SK-N-SH (cell line): Measurements from ENCODE around the gene OR13J1. TPM values are rescaled to one million over a fixed set of nuclear protein-coding genes. Genes with fewer than 3 reads are reported as not detected.

ENCODE experiments used
- CTCF ChIA-PET: fragments of 300-600, 350-600 bp; formaldehyde crosslinking; extraction: SDS; loops from one replicate; lab custom pipeline; 2021; lab: Yijun Ruan, JAX
- POLR2A ChIA-PET: fragments of 350-600 bp; sonication (Branson Sonifier 250); formaldehyde crosslinking; extraction: SDS; loops from one replicate; lab custom pipeline; 2020; ENCODE audit warnings: antibody characterized with exemption, inconsistent platforms; lab: Yijun Ruan, JAX
- DNase-seq: peaks from one replicate; pipeline ENCODE4 v3.0.0; 2012
- H2AFZ ChIP-seq: fragments of 200-600 bp; sonication (generic); 2 replicates; pipeline ENCODE4 v1.8.1; 2016; ENCODE audit warnings: antibody characterized with exemption, mild to moderate bottlenecking, low read depth
- H3F3A ChIP-seq: fragments of 200-600 bp; sonication (generic); replicated peaks from 2 replicates; pipeline ENCODE3; 2016; ENCODE audit warnings: antibody characterized with exemption, mild to moderate bottlenecking; ENCODE audit not compliant: insufficient read depth
- H3K27ac ChIP-seq, 2 experiments: fragments of 200-500 bp in 1 of 2; fragments of 200-600 bp in 1 of 2; sonication (Bioruptor generic) in 1 of 2; sonication (generic), shearing (Covaris generic) in 1 of 2; 2 replicates each; pipeline versions ENCODE4 v1.5.1 to v1.6.1; 2014 to 2016; ENCODE audit warnings: low read depth in 2 of 2, inconsistent platforms in 1 of 2, low read length in 1 of 2, mild to moderate bottlenecking in 1 of 2, mixed read lengths in 1 of 2
- H3K27me3 ChIP-seq: fragments of 200-600 bp; sonication (generic), shearing (Covaris generic); 2 replicates; pipeline ENCODE4 v1.6.1; 2016; ENCODE audit warnings: mixed run types; ENCODE audit not compliant: insufficient read depth
- H3K36me3 ChIP-seq, 2 experiments: fragments of 200-500 bp in 1 of 2; fragments of 200-600 bp in 1 of 2; sonication (Bioruptor generic) in 1 of 2; sonication (generic) in 1 of 2; replicated peaks in 1 of 2; 2 replicates each; pipeline versions ENCODE3 to v1.5.1; 2014 to 2016; ENCODE audit warnings: low read length in 1 of 2, mild to moderate bottlenecking in 1 of 2; ENCODE audit not compliant: insufficient read depth in 2 of 2, control insufficient read depth in 1 of 2
- H3K4me1 ChIP-seq, 2 experiments: fragments of 200-500 bp in 1 of 2; fragments of 200-600 bp in 1 of 2; sonication (Bioruptor generic) in 1 of 2; sonication (generic), shearing (Covaris generic) in 1 of 2; 2 replicates each; pipeline versions ENCODE4 v1.5.1 to v1.6.1; 2014 to 2016; ENCODE audit warnings: low read depth in 1 of 2, low read length in 1 of 2, mixed run types in 1 of 2; ENCODE audit not compliant: insufficient read depth in 2 of 2, control insufficient read depth in 1 of 2
- H3K4me2 ChIP-seq: fragments of 200-600 bp; sonication (generic), shearing (Covaris generic); 2 replicates; pipeline ENCODE4 v1.6.1; 2017; ENCODE audit warnings: mixed run types
- H3K4me3 ChIP-seq, 2 experiments: fragments of 200-500 bp in 1 of 2; fragments of 200-600 bp in 1 of 2; sonication (Bioruptor generic) in 1 of 2; sonication (generic), shearing (Covaris generic) in 1 of 2; 2 replicates each; pipeline versions ENCODE4 v1.5.1 to v1.8.1; 2014 to 2016; ENCODE audit warnings: low read depth in 2 of 2, inconsistent platforms in 1 of 2, low read length in 1 of 2, mild to moderate bottlenecking in 1 of 2, mixed read lengths in 1 of 2, moderate library complexity in 1 of 2
- H3K79me2 ChIP-seq: fragments of 200-600 bp; sonication (generic); 2 replicates; pipeline ENCODE4 v1.8.1; 2017; ENCODE audit warnings: mild to moderate bottlenecking; ENCODE audit not compliant: insufficient read depth
- H3K9ac ChIP-seq: fragments of 200-600 bp; sonication (generic); 2 replicates; pipeline ENCODE4 v1.6.1; 2017; ENCODE audit warnings: mixed run types
- H3K9me2 ChIP-seq: fragments of 200-600 bp; sonication (generic); 2 replicates; pipeline ENCODE4 v1.6.1; 2017; ENCODE audit warnings: mixed run types
- H3K9me3 ChIP-seq: fragments of 200-600 bp; sonication (generic); 2 replicates; pipeline ENCODE4 v1.6.1; 2017; ENCODE audit warnings: mixed run types, mild to moderate bottlenecking, moderate library complexity
- H4K20me1 ChIP-seq: fragments of 200-600 bp; sonication (generic); 2 replicates; pipeline ENCODE4 v1.6.1; 2017; ENCODE audit warnings: mild to moderate bottlenecking, mixed run types; ENCODE audit not compliant: insufficient read depth
- CTCF ChIP-seq: fragments of 200-600 bp; sonication (generic); IDR thresholded peaks from 2 replicates; pipeline ENCODE4 v1.6.1; 2017; ENCODE audit warnings: antibody characterized with exemption, mild to moderate bottlenecking, moderate library complexity
- ELF1 ChIP-seq: IDR thresholded peaks from 2 replicates; pipeline ENCODE4 v1.4.0; 2012
- FOSL2 ChIP-seq: IDR thresholded peaks from 2 replicates; pipeline ENCODE4 v1.4.0; 2012; ENCODE audit warnings: low read depth, mild to moderate bottlenecking, moderate library complexity, borderline replicate concordance
- FOXM1 ChIP-seq: IDR thresholded peaks from 2 replicates; pipeline ENCODE4 v1.4.0; 2012; ENCODE audit warnings: low read depth, mild to moderate bottlenecking
- GABPA ChIP-seq: IDR thresholded peaks from 2 replicates; pipeline ENCODE4 v1.4.0; 2012; ENCODE audit warnings: low read depth, mild to moderate bottlenecking
- IRF3 ChIP-seq: fragments of 150-350 bp; IDR thresholded peaks from 2 replicates; pipeline ENCODE4 v1.6.1; 2016; ENCODE audit warnings: mild to moderate bottlenecking, low read depth, low read length
- JUND ChIP-seq: IDR thresholded peaks from 2 replicates; pipeline ENCODE4 v1.4.0; 2012
- MXI1 ChIP-seq: IDR thresholded peaks from 2 replicates; pipeline ENCODE4 v1.6.1; 2012; ENCODE audit warnings: mild to moderate bottlenecking, low read depth, low read length, improper control_type of control experiment
- NFIC ChIP-seq: IDR thresholded peaks from 2 replicates; pipeline ENCODE4 v1.4.0; 2012; ENCODE audit warnings: borderline replicate concordance
- NRF1 ChIP-seq: IDR thresholded peaks from 2 replicates; pipeline ENCODE4 v1.6.1; 2012; ENCODE audit warnings: low read depth, mild to moderate bottlenecking, low read length
- RCOR1 ChIP-seq: fragments of 150-350 bp; IDR thresholded peaks from 2 replicates; pipeline ENCODE4 v1.6.1; 2017; ENCODE audit warnings: antibody characterized with exemption, low read length
- RXRA ChIP-seq: IDR thresholded peaks from 2 replicates; pipeline ENCODE4 v1.4.0; 2012; ENCODE audit warnings: low read depth, mild to moderate bottlenecking, borderline replicate concordance
- SIN3A ChIP-seq: IDR thresholded peaks from 2 replicates; pipeline ENCODE4 v1.6.1; 2012; ENCODE audit warnings: low read depth, mild to moderate bottlenecking, low read length, moderate library complexity, borderline replicate concordance
- SMC3 ChIP-seq: IDR thresholded peaks from 2 replicates; pipeline ENCODE4 v1.6.1; 2012; ENCODE audit warnings: low read depth, low read length, improper control_type of control experiment
- WGBS: methylation state at CpG from one replicate; pipeline ENCODE4 v1.1.6; 2017; ENCODE audit warnings: low lambda C conversion rate; 5-methylcytosine and 5-hydroxymethylcytosine counted together
- polyA plus RNA-seq, 3 experiments: library from polyadenylated mRNA; depleted of rRNA; stranded (reverse); fragments of >200 nt; gene quantifications; 2 replicates each; pipeline ENCODE4 v1.2.3, GENCODE V29; 2012
- TF ChIP-seq, protein P1 (sequence below): fragments of 150-350 bp; IDR thresholded peaks from 2 replicates; pipeline ENCODE4 v1.6.1; 2017; ENCODE audit warnings: antibody characterized with exemption, low read length, low read depth, borderline replicate concordance
- TF ChIP-seq, protein P2 (sequence below): IDR thresholded peaks from 2 replicates; pipeline ENCODE4 v1.4.0; 2012; ENCODE audit warnings: low read depth, borderline replicate concordance

The OR13J1 gene
- polyA plus RNA-seq, 1 of the 3 experiments (the other 2 are of a cell fraction): not detected

- no peak for TF ChIP-seq SIN3A
- no peak for TF ChIP-seq SMC3
- TF ChIP-seq JUND: no peak
These were observed 39.1 kb upstream of the OR13J1 start, which contains the start of gene SPAAR (continued) for GRCh38 chr9:35909274-35909673.

DNA sequence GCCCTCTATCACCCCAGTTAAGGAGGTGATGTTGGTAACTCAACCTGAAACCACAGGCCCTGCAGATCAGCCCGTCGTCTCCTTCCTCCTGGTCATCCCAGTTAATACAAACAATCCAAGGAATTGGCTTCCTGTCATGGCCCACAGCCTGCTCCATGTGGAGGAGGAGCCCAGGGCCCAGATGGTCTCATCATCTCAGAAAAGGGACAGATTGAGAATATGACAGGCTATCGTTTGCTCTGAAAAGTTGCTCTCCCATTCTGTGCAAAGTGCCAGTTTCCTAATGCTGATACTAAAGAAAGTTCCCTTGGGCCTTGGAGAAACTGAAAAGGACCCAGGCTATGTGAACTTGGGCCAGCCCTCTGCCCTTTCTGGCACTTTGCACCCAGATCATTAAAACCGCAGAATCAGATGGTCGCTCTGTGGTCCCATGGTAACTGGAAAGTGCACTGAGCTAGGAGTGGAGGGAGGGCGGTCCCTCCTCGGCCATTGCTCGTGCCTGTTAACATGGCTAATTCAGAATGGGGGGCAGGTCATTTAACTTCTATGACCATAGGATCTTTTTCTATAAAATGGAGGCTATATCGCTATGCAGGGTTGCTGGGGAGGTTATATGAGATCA is 38.4 kb upstream of the OR13J1 start:
- H3F3A ChIP-seq: peaks cover 37% of the 10 kb centered on the region
- H3K9ac ChIP-seq: peak overlapping the region; percentile 68; the same call in 1 of the 2 replicates
- no peaks in the 10 kb centered on the region for H3K36me3 ChIP-seq
- no peak for DNase-seq
- H3K4me3 ChIP-seq: no peak overlapping the region
- no peaks in the 10 kb centered on the region; the same call in 1 of the 2 replicates for H3K79me2 ChIP-seq
- CTCF ChIA-PET: interaction anchor here (1.0 to 2.3 kb wide), 4 partner anchors 11 to 115 kb away, joined by 3 to 10 read pairs (median 4); no protein-coding TSS in a partner anchor
- 78% methylated on average over 8 of the region's 9 CpGs for WGBS
- peak overlapping the region; percentile 47; the same call in 1 of the 2 replicates for H2AFZ ChIP-seq
- H3K27ac ChIP-seq: peak overlapping the region; percentile 89 to 98
- H4K20me1 ChIP-seq: no peaks in the 10 kb centered on the region
- H3K9me2 ChIP-seq: no peaks in the 10 kb centered on the region
- no peaks in the 10 kb centered on the region for H3K9me3 ChIP-seq
- POLR2A ChIA-PET: no interaction called here
- TF ChIP-seq FOSL2 (no peak), GABPA (peak; percentile 10; the same call in 1 of the 2 replicates)
- TF ChIP-seq, all 33 proteins: peak for 1
- peak overlapping the region; percentile 50; the same call in 1 of the 2 replicates for H3K4me2 ChIP-seq
- no peaks in the 10 kb centered on the region for H3K27me3 ChIP-seq
- peaks cover 38 to 46% of the 10 kb centered on the region in 2 experiments; a peak in 3 of 4 replicates for H3K4me1 ChIP-seq

DNA sequence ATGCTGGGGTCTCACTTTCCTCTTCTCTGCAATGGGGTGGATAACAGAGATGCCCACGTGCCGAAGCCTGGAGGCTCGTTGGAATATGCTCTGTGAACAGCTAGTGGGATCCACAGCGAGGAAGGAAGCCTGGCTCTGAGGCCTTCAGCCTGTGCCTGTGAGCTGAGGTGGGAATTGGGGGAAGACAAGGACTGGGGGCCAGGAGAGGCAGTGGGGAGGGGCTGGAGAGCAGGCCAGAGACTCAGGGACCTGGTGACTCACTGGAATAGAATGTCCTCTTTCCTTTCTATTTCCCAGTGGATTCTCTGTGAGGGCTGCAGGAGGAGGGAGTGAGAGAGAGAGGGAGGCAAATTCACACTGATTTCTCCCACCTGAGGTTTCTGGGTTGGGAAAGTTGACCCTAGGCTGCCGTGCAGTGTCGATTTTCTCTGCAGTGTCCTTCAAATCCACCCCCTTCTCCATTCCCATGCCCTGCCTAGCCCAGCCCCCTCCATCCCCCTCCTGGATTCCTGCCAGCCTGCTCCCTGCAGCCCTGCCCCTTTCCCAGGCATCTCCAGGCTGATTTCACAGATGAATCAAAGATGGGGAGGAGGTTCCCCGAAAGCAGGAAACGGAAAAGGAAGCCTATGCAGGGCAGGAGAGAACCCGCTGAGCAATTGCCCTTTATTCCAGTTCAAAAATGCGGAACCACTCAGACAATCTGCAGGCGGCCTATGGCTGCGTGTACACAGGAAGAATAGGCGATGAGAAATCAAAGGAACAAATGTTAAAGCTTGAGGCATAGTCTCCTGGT is 37.7 kb upstream of the OR13J1 start:
- POLR2A ChIA-PET: no interaction called here
- DNase-seq: peak; percentile 86
- no peaks in the 10 kb centered on the region for H3K9me3 ChIP-seq
- peak overlapping the region; percentile 89 to 98 for H3K27ac ChIP-seq
- no peaks in the 10 kb centered on the region for H4K20me1 ChIP-seq
- peaks cover 37% of the 10 kb centered on the region for H3F3A ChIP-seq
- 40% methylated on average over 13 of the region's 13 CpGs for WGBS
- peak overlapping the region; percentile 47; the same call in 1 of the 2 replicates for H2AFZ ChIP-seq
- H3K4me2 ChIP-seq: peak overlapping the region; percentile 50
- H3K9ac ChIP-seq: peak overlapping the region; percentile 68
- H3K4me1 ChIP-seq: peaks cover 38 to 46% of the 10 kb centered on the region in 2 experiments; a peak in 3 of 4 replicates
- CTCF ChIA-PET: interaction anchor here (1.0 to 7.0 kb wide), 6 partner anchors 11 to 116 kb away, joined by 3 to 94 read pairs (median 4); no protein-coding TSS in a partner anchor
- no peaks in the 10 kb centered on the region for H3K36me3 ChIP-seq
- no peaks in the 10 kb centered on the region for H3K27me3 ChIP-seq
- H3K79me2 ChIP-seq: no peaks in the 10 kb centered on the region; the same call in 1 of the 2 replicates
- H3K4me3 ChIP-seq: no peak overlapping the region
- no peaks in the 10 kb centered on the region for H3K9me2 ChIP-seq
- TF ChIP-seq FOSL2 (peak; percentile 79), MXI1 (no peak), NRF1 (no peak), FOXM1 (no peak), RCOR1 (no peak), ELF1 (peak; percentile 59; the same call in 1 of the 2 replicates), IRF3 (no peak), GABPA (peak; percentile 71), NFIC (peak; percentile 82), RXRA (no peak; the same call in 1 of the 2 replicates), CTCF (no peak)
- TF ChIP-seq, protein P1, sequence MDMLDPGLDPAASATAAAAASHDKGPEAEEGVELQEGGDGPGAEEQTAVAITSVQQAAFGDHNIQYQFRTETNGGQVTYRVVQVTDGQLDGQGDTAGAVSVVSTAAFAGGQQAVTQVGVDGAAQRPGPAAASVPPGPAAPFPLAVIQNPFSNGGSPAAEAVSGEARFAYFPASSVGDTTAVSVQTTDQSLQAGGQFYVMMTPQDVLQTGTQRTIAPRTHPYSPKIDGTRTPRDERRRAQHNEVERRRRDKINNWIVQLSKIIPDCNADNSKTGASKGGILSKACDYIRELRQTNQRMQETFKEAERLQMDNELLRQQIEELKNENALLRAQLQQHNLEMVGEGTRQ: no peak
- TF ChIP-seq, protein P2, sequence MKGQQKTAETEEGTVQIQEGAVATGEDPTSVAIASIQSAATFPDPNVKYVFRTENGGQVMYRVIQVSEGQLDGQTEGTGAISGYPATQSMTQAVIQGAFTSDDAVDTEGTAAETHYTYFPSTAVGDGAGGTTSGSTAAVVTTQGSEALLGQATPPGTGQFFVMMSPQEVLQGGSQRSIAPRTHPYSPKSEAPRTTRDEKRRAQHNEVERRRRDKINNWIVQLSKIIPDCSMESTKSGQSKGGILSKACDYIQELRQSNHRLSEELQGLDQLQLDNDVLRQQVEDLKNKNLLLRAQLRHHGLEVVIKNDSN: no peak
